ENCODE measurements around the gene LRRC27.
"Not testable (repeated sequence)": the region's sequence is repeated elsewhere in the genome, so short reads cannot be mapped to it uniquely, and the experiment has no call there.

Gene LRRC27

DNA sequence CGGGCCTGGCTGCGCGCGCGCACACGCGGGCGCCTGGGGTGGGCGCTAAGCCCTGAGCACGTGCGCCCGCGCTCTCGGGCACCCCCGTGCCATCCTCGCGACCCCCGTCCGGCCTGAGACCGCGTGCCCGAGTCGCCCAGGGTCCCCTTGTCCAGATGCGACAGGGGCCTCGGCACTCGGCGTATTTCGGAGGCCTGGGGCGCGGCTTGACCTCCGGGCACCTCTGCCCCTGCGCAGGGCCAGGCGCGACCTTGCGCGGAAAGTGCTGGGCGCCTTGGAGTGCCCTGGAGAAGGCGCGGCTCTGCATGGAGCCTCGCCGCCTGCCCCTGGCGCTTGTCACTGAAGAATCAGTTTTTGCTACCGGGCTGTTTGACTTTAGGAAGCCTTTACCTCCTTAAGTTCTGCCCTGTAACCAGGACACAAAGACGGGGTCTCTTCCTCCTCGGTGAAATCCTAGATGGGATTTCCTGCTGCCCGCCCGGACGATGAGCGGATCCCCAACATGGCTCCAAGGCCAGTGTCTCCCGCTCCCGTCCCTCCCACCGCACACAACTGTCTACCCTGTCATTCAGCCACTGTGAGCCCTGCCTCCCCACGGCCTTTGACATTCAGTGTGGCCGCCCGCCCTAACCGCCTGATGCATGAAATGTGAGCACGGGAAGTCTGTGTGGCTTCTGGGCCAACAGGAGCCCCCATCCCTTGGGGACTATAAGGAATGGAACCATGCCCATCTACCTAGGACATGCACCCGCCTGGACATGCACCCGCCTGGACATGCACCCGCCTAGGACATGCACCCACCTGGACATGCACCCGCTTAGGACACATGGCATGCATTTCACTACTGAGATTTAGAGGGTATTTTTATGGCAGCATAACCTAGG, 23.2 kb upstream of the LRRC27 start:
- H3K9ac ChIP-seq (ENCODE audit: low read depth in 1 of 2, low read length in 2 of 2): peak overlapping the region; percentile 24 to 70
- H3K36me3 ChIP-seq (ENCODE audit: control insufficient read depth in 2 of 2, insufficient read depth in 2 of 2, low read length in 2 of 2): no peaks in the 10 kb centered on the region
- peak overlapping the region; percentile 72 to 89 for H3K4me3 ChIP-seq (ENCODE audit: low read length in 2 of 2)
- H3K27ac ChIP-seq (ENCODE audit: low read depth in 2 of 2, low read length in 2 of 2): peak overlapping the region in 1 of 2 donors; percentile 11
- peaks cover 0 to 10% of the 10 kb centered on the region in 2 donors for H3K27me3 ChIP-seq (ENCODE audit: control insufficient read depth in 2 of 2, insufficient read depth in 2 of 2, low read length in 2 of 2)
- H3K9me3 ChIP-seq (ENCODE audit: control insufficient read depth in 2 of 2, low read length in 2 of 2): peaks cover 0 to under 1% of the 10 kb centered on the region in 2 donors
- peaks cover 4 to 9% of the 10 kb centered on the region in 2 donors for H3K4me1 ChIP-seq (ENCODE audit: control insufficient read depth in 2 of 2, insufficient read depth in 2 of 2, low read length in 2 of 2)

DNA sequence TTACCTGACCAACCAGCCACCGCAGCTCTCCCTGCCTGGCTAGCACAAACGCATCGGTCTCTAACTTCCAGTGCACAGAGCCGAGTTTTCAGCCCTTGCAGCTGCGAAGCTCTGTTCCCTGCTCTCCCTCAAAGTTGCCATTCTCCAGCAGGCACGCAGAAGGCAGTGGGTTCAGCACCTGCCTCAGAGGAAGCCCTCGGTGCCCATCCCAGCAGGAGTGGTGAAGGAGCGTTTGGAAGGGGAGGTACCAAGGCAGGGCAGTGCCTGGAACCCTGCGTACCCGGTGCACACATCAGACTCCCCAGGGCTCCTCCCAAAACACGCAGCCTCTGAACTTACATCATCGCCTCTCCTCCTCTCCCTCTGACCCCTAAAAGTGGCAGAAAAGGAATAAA, 22.5 kb upstream of the LRRC27 start:
- Histone ChIP-seq H3K27me3 (ENCODE audit: control insufficient read depth in 2 of 2, insufficient read depth in 2 of 2, low read length in 2 of 2) (peaks cover 0 to 13% of the 10 kb centered on the region in 2 donors), H3K4me1 (ENCODE audit: control insufficient read depth in 2 of 2, insufficient read depth in 2 of 2, low read length in 2 of 2) (peaks cover 4 to 9% of the 10 kb centered on the region in 2 donors), H3K9me3 (ENCODE audit: control insufficient read depth in 2 of 2, low read length in 2 of 2) (peaks cover 0 to 2% of the 10 kb centered on the region in 2 donors), H3K36me3 (ENCODE audit: control insufficient read depth in 2 of 2, insufficient read depth in 2 of 2, low read length in 2 of 2) (no peaks in the 10 kb centered on the region), H3K4me3 (ENCODE audit: low read length in 2 of 2) (no peak overlapping the region), H3K27ac (ENCODE audit: low read depth in 2 of 2, low read length in 2 of 2) (no peak overlapping the region), H3K9ac (ENCODE audit: low read depth in 1 of 2, low read length in 2 of 2) (no peak overlapping the region)

DNA sequence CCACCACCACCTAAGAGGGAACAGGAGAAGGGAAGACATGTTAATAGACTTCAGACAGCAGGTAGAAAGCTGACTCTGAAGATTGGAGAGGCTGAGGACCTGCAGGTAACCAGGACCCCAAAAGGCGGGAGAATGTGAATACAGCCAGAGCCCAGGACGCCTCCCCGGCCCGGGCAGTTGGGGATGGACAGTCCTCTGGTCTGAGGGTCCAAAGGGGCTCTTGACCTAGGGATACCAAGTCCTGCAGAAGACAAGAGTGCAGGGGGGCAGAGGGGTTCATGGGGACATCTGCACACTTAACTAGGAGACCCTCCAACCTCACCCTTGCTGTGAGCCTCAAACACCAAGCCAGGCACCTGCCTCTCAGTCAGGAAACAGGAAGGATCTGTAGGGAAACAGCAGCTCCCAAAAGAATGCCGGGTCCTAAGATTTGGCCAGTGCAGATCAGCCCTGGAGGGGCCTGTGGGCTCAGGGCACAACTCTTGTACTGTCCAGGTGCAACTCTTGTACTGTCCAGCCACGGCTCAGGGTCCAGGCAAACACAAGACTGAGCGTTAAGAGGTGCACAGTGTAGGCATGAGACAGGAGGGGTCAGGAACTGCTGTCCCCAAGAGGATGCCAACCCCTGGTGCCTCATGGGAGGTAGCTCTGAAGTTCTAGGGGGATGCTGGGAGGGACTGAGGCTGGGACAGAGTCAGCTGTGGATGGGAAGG, 22.0 kb upstream of the LRRC27 start:
- peaks cover 0 to 13% of the 10 kb centered on the region in 2 donors for H3K27me3 ChIP-seq (ENCODE audit: control insufficient read depth in 2 of 2, insufficient read depth in 2 of 2, low read length in 2 of 2)
- peaks cover 4 to 9% of the 10 kb centered on the region in 2 donors for H3K4me1 ChIP-seq (ENCODE audit: control insufficient read depth in 2 of 2, insufficient read depth in 2 of 2, low read length in 2 of 2)
- no peak overlapping the region for H3K4me3 ChIP-seq (ENCODE audit: low read length in 2 of 2)
- no peak overlapping the region for H3K9ac ChIP-seq (ENCODE audit: low read depth in 1 of 2, low read length in 2 of 2)
- peaks cover 0 to 2% of the 10 kb centered on the region in 2 donors for H3K9me3 ChIP-seq (ENCODE audit: control insufficient read depth in 2 of 2, low read length in 2 of 2)
- H3K27ac ChIP-seq (ENCODE audit: low read depth in 2 of 2, low read length in 2 of 2): no peak overlapping the region
- no peaks in the 10 kb centered on the region for H3K36me3 ChIP-seq (ENCODE audit: control insufficient read depth in 2 of 2, insufficient read depth in 2 of 2, low read length in 2 of 2)

DNA sequence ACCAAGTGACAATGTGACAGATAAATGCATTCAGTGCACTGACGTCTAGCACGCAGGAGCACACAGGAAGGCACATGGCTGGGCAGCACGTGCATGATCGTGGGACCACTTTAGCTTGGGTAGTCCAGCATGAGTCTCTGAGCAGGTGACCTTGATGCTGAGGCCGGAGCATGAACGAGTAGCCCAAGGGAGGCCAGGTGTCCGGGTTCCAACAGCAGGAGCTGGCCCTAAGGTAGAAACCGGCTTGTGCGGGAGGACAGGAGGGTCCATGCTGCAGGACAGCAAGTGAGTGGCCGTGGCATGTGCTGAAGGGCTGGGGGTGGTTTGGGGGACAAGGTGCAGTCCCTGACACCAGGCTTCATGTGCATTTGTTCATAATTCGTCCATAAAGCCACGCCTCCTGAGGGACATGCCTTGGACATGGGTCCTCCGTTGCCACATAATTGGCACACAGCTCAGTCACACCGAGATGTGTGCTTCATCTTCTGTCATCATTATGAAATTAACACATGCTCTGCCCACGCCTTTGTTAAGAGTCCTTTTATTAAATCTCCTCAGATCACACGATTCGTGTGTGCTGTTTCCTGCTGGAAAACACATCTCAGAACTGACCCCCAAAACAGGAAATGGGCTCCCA, 21.2 kb upstream of the LRRC27 start:
- H3K9me3 ChIP-seq (ENCODE audit: control insufficient read depth in 2 of 2, low read length in 2 of 2): peaks cover 0 to 2% of the 10 kb centered on the region in 2 donors
- H3K4me1 ChIP-seq (ENCODE audit: control insufficient read depth in 2 of 2, insufficient read depth in 2 of 2, low read length in 2 of 2): peaks cover 4 to 9% of the 10 kb centered on the region in 2 donors
- no peak overlapping the region for H3K4me3 ChIP-seq (ENCODE audit: low read length in 2 of 2)
- no peak overlapping the region for H3K9ac ChIP-seq (ENCODE audit: low read depth in 1 of 2, low read length in 2 of 2)
- no peak overlapping the region for H3K27ac ChIP-seq (ENCODE audit: low read depth in 2 of 2, low read length in 2 of 2)
- no peaks in the 10 kb centered on the region for H3K36me3 ChIP-seq (ENCODE audit: control insufficient read depth in 2 of 2, insufficient read depth in 2 of 2, low read length in 2 of 2)
- H3K27me3 ChIP-seq (ENCODE audit: control insufficient read depth in 2 of 2, insufficient read depth in 2 of 2, low read length in 2 of 2): peaks cover 0 to 9% of the 10 kb centered on the region in 2 donors

DNA sequence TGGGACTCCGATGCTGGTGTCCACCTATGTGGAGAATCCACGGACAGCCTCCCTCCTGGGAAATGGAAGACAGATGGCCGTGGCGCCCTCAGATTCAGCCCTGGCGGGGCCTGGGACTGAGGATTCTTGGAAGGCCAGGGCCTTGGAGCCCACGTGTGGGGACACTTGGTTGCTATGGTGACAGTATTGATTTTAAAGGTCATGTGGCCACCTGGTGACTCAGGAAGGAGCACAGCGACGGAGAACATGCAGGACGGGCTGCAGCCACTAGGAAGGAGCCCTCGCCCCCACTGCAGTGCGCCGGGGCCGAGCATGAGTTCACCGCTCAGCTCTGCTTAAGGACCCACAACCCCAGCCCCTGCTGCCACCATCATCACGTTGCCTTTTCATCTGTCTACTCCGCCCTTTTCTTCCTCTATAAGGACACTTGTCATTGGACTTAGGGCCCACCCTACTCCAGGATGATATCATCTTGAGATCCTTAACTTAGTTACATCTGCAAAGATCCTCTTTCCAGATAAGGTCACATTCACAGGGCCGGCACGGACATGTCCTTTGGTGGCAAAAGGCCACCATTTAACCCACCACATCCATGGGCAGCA, 20.6 kb upstream of the LRRC27 start:
- peaks cover 4 to 9% of the 10 kb centered on the region in 2 donors for H3K4me1 ChIP-seq (ENCODE audit: control insufficient read depth in 2 of 2, insufficient read depth in 2 of 2, low read length in 2 of 2)
- H3K36me3 ChIP-seq (ENCODE audit: control insufficient read depth in 2 of 2, insufficient read depth in 2 of 2, low read length in 2 of 2): no peaks in the 10 kb centered on the region
- H3K27me3 ChIP-seq (ENCODE audit: control insufficient read depth in 2 of 2, insufficient read depth in 2 of 2, low read length in 2 of 2): peaks cover 0 to 9% of the 10 kb centered on the region in 2 donors
- no peak overlapping the region for H3K27ac ChIP-seq (ENCODE audit: low read depth in 2 of 2, low read length in 2 of 2)
- peaks cover 0 to 2% of the 10 kb centered on the region in 2 donors for H3K9me3 ChIP-seq (ENCODE audit: control insufficient read depth in 2 of 2, low read length in 2 of 2)
- H3K4me3 ChIP-seq (ENCODE audit: low read length in 2 of 2): no peak overlapping the region
- H3K9ac ChIP-seq (ENCODE audit: low read depth in 1 of 2, low read length in 2 of 2): no peak overlapping the region

DNA sequence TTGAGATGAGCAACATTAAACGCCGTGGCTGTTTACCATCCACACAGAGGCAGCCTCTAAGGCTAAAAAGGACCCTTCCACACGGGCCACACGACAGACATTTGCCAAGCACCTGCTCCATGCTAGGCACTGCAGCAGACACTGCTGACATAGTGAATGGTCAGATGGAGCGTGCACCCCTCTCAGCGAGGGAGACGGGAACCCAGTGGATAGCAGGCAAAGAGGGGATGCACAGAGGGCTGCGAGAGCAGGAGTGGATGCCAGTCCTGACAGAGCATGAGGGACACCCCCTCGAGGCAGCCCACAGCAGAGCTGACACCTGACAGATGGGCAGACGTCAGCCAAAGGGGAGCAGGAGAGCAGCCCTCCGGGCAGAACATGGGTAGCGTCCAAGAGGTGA, 18.7 kb upstream of the LRRC27 start:
- Histone ChIP-seq H3K27ac (ENCODE audit: low read depth in 2 of 2, low read length in 2 of 2) (no peak overlapping the region), H3K27me3 (ENCODE audit: control insufficient read depth in 2 of 2, insufficient read depth in 2 of 2, low read length in 2 of 2) (peaks cover 0 to 3% of the 10 kb centered on the region in 2 donors), H3K9ac (ENCODE audit: low read depth in 1 of 2, low read length in 2 of 2) (no peak overlapping the region), H3K4me3 (ENCODE audit: low read length in 2 of 2) (no peak overlapping the region), H3K4me1 (ENCODE audit: control insufficient read depth in 2 of 2, insufficient read depth in 2 of 2, low read length in 2 of 2) (peaks cover 2 to 4% of the 10 kb centered on the region in 2 donors), H3K9me3 (ENCODE audit: control insufficient read depth in 2 of 2, low read length in 2 of 2) (peaks cover 0 to 2% of the 10 kb centered on the region in 2 donors), H3K36me3 (ENCODE audit: control insufficient read depth in 2 of 2, insufficient read depth in 2 of 2, low read length in 2 of 2) (no peaks in the 10 kb centered on the region)

DNA sequence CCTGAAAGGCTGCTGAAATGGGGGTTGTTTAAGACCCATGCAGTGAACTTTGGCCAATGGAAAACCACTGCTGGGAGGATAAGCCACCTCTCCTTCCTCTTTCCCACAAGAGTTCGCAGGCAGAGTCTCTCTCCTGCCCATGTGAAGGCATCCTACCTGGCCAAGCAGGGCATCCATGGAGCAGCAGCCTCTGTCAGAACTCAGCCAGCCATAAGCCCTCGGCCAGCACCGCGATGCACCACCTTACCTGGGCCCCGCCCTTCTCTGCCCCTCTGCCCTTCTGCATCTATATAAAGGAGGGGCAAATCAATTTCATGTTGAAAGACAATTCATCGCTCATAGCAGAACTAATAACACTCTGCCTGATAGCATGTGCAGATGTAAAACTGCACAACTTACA, 18.1 kb upstream of the LRRC27 start:
- H3K4me3 ChIP-seq (ENCODE audit: low read length in 2 of 2): no peak overlapping the region
- H3K4me1 ChIP-seq (ENCODE audit: control insufficient read depth in 2 of 2, insufficient read depth in 2 of 2, low read length in 2 of 2): peaks cover under 1% of the 10 kb centered on the region in 2 donors
- no peak overlapping the region for H3K27ac ChIP-seq (ENCODE audit: low read depth in 2 of 2, low read length in 2 of 2)
- H3K36me3 ChIP-seq (ENCODE audit: control insufficient read depth in 2 of 2, insufficient read depth in 2 of 2, low read length in 2 of 2): no peaks in the 10 kb centered on the region
- H3K9ac ChIP-seq (ENCODE audit: low read depth in 1 of 2, low read length in 2 of 2): no peak overlapping the region
- peaks cover 0 to 2% of the 10 kb centered on the region in 2 donors for H3K9me3 ChIP-seq (ENCODE audit: control insufficient read depth in 2 of 2, low read length in 2 of 2)
- peaks cover 0 to 3% of the 10 kb centered on the region in 2 donors for H3K27me3 ChIP-seq (ENCODE audit: control insufficient read depth in 2 of 2, insufficient read depth in 2 of 2, low read length in 2 of 2)

DNA sequence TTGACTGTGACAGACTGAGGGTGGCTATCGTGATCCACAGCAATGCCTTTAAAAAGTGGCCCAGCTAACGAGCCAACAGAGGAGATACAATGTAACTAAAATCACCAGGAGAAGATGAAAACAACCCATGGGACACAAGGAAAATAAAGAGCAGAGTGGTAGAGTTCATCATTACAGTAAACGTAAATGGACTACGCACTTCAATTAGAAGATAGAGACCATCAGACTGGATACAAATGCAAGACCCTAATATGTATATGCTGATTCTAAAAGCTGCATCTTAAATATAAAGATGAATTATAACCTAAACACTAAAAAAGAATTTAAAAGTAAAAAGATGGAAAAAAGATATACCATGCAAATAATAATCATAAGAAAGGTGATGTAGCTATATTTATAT, 17.7 kb upstream of the LRRC27 start:
- no peak overlapping the region for H3K9ac ChIP-seq (ENCODE audit: low read depth in 1 of 2, low read length in 2 of 2)
- no peak overlapping the region for H3K4me3 ChIP-seq (ENCODE audit: low read length in 2 of 2)
- peaks cover 0 to 2% of the 10 kb centered on the region in 2 donors for H3K9me3 ChIP-seq (ENCODE audit: control insufficient read depth in 2 of 2, low read length in 2 of 2)
- H3K27me3 ChIP-seq (ENCODE audit: control insufficient read depth in 2 of 2, insufficient read depth in 2 of 2, low read length in 2 of 2): peaks cover 0 to 3% of the 10 kb centered on the region in 2 donors
- H3K27ac ChIP-seq (ENCODE audit: low read depth in 2 of 2, low read length in 2 of 2): no peak overlapping the region
- H3K4me1 ChIP-seq (ENCODE audit: control insufficient read depth in 2 of 2, insufficient read depth in 2 of 2, low read length in 2 of 2): no peaks in the 10 kb centered on the region
- no peaks in the 10 kb centered on the region for H3K36me3 ChIP-seq (ENCODE audit: control insufficient read depth in 2 of 2, insufficient read depth in 2 of 2, low read length in 2 of 2)

DNA sequence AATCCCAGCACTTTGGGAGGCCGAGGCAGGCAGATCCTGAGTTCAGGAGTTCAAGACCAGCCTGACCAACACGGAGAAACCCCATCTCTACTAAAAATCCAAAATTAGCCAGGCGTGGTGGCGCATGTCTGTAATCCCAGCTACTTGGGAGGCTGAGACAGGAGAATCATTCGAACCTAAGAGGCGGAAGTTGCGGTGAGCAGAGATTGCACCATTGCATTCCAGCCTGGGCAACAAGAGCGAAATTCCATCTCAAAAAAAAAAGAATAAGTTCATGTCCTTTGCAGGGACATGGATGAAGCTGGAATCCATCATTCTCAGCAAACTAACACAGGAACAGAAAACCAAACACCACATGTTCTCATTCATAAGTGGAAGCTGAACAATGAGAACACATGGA, 17.1 kb upstream of the LRRC27 start:
- H3K27me3 ChIP-seq (ENCODE audit: control insufficient read depth in 2 of 2, insufficient read depth in 2 of 2, low read length in 2 of 2); H3K9ac ChIP-seq (ENCODE audit: low read depth in 1 of 2, low read length in 2 of 2); H3K9me3 ChIP-seq (ENCODE audit: control insufficient read depth in 2 of 2, low read length in 2 of 2); H3K4me1 ChIP-seq (ENCODE audit: control insufficient read depth in 2 of 2, insufficient read depth in 2 of 2, low read length in 2 of 2); H3K27ac ChIP-seq (ENCODE audit: low read depth in 2 of 2, low read length in 2 of 2); H3K4me3 ChIP-seq (ENCODE audit: low read length in 2 of 2); H3K36me3 ChIP-seq (ENCODE audit: control insufficient read depth in 2 of 2, insufficient read depth in 2 of 2, low read length in 2 of 2): not testable (repeated sequence)
